H9 (cell line): Measurements from ENCODE around the gene TMPRSS3. TPM values are rescaled to one million over a fixed set of nuclear protein-coding genes. Genes with fewer than 3 reads are reported as not detected.

ENCODE experiments used
- DNase-seq: peaks from one replicate; pipeline ENCODE4 v3.0.0-alpha.2; 2017
- H2AFZ ChIP-seq: one replicate; pipeline ENCODE4 v1.6.1; 2013; ENCODE audit warnings: mild to moderate bottlenecking, low read length, control low read depth, moderate library complexity
- H2AK5ac ChIP-seq: 2 replicates; pipeline ENCODE4 v1.6.1; 2013; ENCODE audit warnings: low read length, control low read depth, mixed read lengths; ENCODE audit not compliant: insufficient read length
- H2BK120ac ChIP-seq: one replicate; pipeline ENCODE4 v1.6.1; 2013; ENCODE audit warnings: low read depth, mild to moderate bottlenecking, low read length, control low read depth, inconsistent platforms; ENCODE audit not compliant: poor library complexity, severe bottlenecking
- H2BK12ac ChIP-seq: 2 replicates; pipeline ENCODE4 v1.6.1; 2013; ENCODE audit warnings: low read length, control low read depth, mixed read lengths, low read depth; ENCODE audit not compliant: insufficient read length
- H2BK15ac ChIP-seq: 2 replicates; pipeline ENCODE4 v1.6.1; 2013; ENCODE audit warnings: low read depth, low read length, control low read depth
- H2BK20ac ChIP-seq: one replicate; pipeline ENCODE4 v1.6.1; 2013; ENCODE audit warnings: low read depth, mild to moderate bottlenecking, low read length, control low read depth, inconsistent platforms; ENCODE audit not compliant: poor library complexity, severe bottlenecking
- H2BK5ac ChIP-seq: 2 replicates; pipeline ENCODE4 v1.6.1; 2013; ENCODE audit warnings: low read length, control low read depth, mixed read lengths; ENCODE audit not compliant: insufficient read length
- H3K14ac ChIP-seq: 2 replicates; pipeline ENCODE4 v1.6.1; 2013; ENCODE audit warnings: low read length, control low read depth; ENCODE audit not compliant: insufficient read depth
- H3K18ac ChIP-seq: 2 replicates; pipeline ENCODE4 v1.6.1; 2013; ENCODE audit warnings: low read depth, mild to moderate bottlenecking, mixed read lengths, low read length, control low read depth; ENCODE audit not compliant: insufficient read length
- H3K23ac ChIP-seq: 2 replicates; pipeline ENCODE4 v1.6.1; 2013; ENCODE audit warnings: low read length, control low read depth, mixed read lengths, low read depth; ENCODE audit not compliant: insufficient read length
- H3K23me2 ChIP-seq: 2 replicates; pipeline ENCODE4 v1.6.1; 2013; ENCODE audit warnings: low read depth, mild to moderate bottlenecking, mixed read lengths, low read length, control low read depth; ENCODE audit not compliant: insufficient read length, poor library complexity, severe bottlenecking
- H3K27ac ChIP-seq: 2 replicates; pipeline ENCODE4 v1.5.1; 2013; ENCODE audit warnings: low read length, control low read depth, mixed read lengths, low read depth; ENCODE audit not compliant: insufficient read length
- H3K27me3 ChIP-seq: 2 replicates; pipeline ENCODE4 v1.6.1; 2013; ENCODE audit warnings: low read length, control low read depth, inconsistent platforms; ENCODE audit not compliant: insufficient read depth
- H3K4ac ChIP-seq: 2 replicates; pipeline ENCODE4 v1.6.1; 2013; ENCODE audit warnings: low read depth, mild to moderate bottlenecking, control low read depth, inconsistent platforms, low read length, moderate library complexity
- H3K4me1 ChIP-seq: 2 replicates; pipeline ENCODE4 v1.6.1; 2013; ENCODE audit warnings: low read length, control low read depth, inconsistent platforms; ENCODE audit not compliant: insufficient read depth
- H3K4me2 ChIP-seq: 2 replicates; pipeline ENCODE4 v1.6.1; 2013; ENCODE audit warnings: low read length, control low read depth, mixed read lengths; ENCODE audit not compliant: insufficient read length, insufficient read depth
- H3K56ac ChIP-seq: 2 replicates; pipeline ENCODE4 v1.6.1; 2013; ENCODE audit warnings: low read depth, mild to moderate bottlenecking, mixed read lengths, low read length, control low read depth; ENCODE audit not compliant: insufficient read length
- H3K79me1 ChIP-seq: 2 replicates; pipeline ENCODE4 v1.6.1; 2013; ENCODE audit warnings: low read depth, mild to moderate bottlenecking, moderate library complexity, low read length, control low read depth, inconsistent platforms; ENCODE audit not compliant: insufficient read depth, poor library complexity, severe bottlenecking
- H3K79me2 ChIP-seq: 2 replicates; pipeline ENCODE4 v1.6.1; 2013; ENCODE audit warnings: low read length, control low read depth, inconsistent platforms; ENCODE audit not compliant: insufficient read depth
- H3K9ac ChIP-seq: 2 replicates; pipeline ENCODE4 v1.6.1; 2013; ENCODE audit warnings: low read length, control low read depth, mixed read lengths; ENCODE audit not compliant: insufficient read length; ENCODE audit errors: extremely low read depth
- H3K9me3 ChIP-seq: one replicate; pipeline ENCODE4 v1.6.1; 2013; ENCODE audit warnings: low read depth, low read length, inconsistent platforms; ENCODE audit not compliant: control insufficient read depth
- H3T11ph ChIP-seq: one replicate; pipeline ENCODE4 v1.6.1; 2013; ENCODE audit warnings: mild to moderate bottlenecking, low read length, control low read depth, inconsistent platforms
- H4K20me1 ChIP-seq: one replicate; pipeline ENCODE4 v1.6.1; 2013; ENCODE audit not compliant: control insufficient read depth, insufficient read length, insufficient read depth
- H4K5ac ChIP-seq: 2 replicates; pipeline ENCODE4 v1.6.1; 2013; ENCODE audit warnings: low read depth, mild to moderate bottlenecking, mixed read lengths, low read length, control low read depth; ENCODE audit not compliant: insufficient read length
- H4K8ac ChIP-seq: replicated peaks from 2 replicates; pipeline ENCODE4 v1.6.1; 2013; ENCODE audit warnings: low read length, control low read depth, mixed read lengths, low read depth; ENCODE audit not compliant: insufficient read length
- H4K91ac ChIP-seq: 2 replicates; pipeline ENCODE4 v1.6.1; 2013; ENCODE audit warnings: low read depth, mild to moderate bottlenecking, moderate library complexity, mixed read lengths, low read length, control low read depth; ENCODE audit not compliant: insufficient read length
- H3K27ac Mint-ChIP-seq, 3 experiments: 2 replicates in 2 of 3; 3 replicates in 1 of 3; pipeline ENCODE4 v1.8.0; 2020 to 2021; ENCODE audit warnings: mixed read lengths in 3 of 3, mild to moderate bottlenecking in 1 of 3, moderate library complexity in 1 of 3
- H3K27me3 Mint-ChIP-seq: 2 replicates; pipeline ENCODE4 v1.8.0; 2021; ENCODE audit warnings: low read depth, mild to moderate bottlenecking, moderate library complexity, mixed read lengths
- H3K36me3 Mint-ChIP-seq, 3 experiments: 2 replicates in 2 of 3; 3 replicates in 1 of 3; pipeline ENCODE4 v1.8.0; 2020 to 2021; ENCODE audit warnings: low read depth in 3 of 3, mixed read lengths in 3 of 3; ENCODE audit not compliant: insufficient read depth in 1 of 3
- H3K4me1 Mint-ChIP-seq, 2 experiments: 2 replicates each; pipeline ENCODE4 v1.8.0; 2020; ENCODE audit warnings: mixed read lengths in 2 of 2
- H3K4me3 Mint-ChIP-seq, 2 experiments: 2 replicates in 1 of 2; 3 replicates in 1 of 2; pipeline ENCODE4 v1.8.0; 2020 to 2021; ENCODE audit warnings: mild to moderate bottlenecking in 2 of 2, mixed read lengths in 2 of 2, moderate library complexity in 1 of 2
- H3K9me3 Mint-ChIP-seq, 2 experiments: 2 replicates in 1 of 2; 3 replicates in 1 of 2; pipeline ENCODE4 v1.8.0; 2020; ENCODE audit warnings: mild to moderate bottlenecking in 2 of 2, mixed read lengths in 2 of 2, moderate library complexity in 1 of 2
- CTCF ChIP-seq: fragments of 200-600 bp; sonication (generic); conservative IDR thresholded peaks from 3 replicates; pipeline ENCODE4 v1.8.0; 2021; ENCODE audit warnings: antibody characterized with exemption, mild to moderate bottlenecking
- WGBS: extraction: QIAGEN DNeasy Blood & Tissue Kit; methylation state at CpG from one replicate; pipeline ENCODE4 v1.1.7; 2013; ENCODE audit warnings: missing lambda C conversion rate, low lambda C conversion rate, mixed read lengths; ENCODE audit not compliant: insufficient read length; ENCODE audit errors: extremely low coverage; 5-methylcytosine and 5-hydroxymethylcytosine counted together
- total RNA-seq: library from RNA; stranded (reverse); gene quantifications from 2 replicates; pipeline ENCODE4 v1.2.1, GENCODE V29; 2021

TMPRSS3 gene
- total RNA-seq, 1 experiment from 2014 or later, result 0.31 TPM

GRCh38 chr21:42435401-42435800 is 39.5 kb upstream of the TMPRSS3 start:
- Histone ChIP-seq H2AK5ac (no peak overlapping the region), H3K14ac (no peak overlapping the region), H3K23me2 (no peaks in the 10 kb centered on the region), H3K9ac (no peak overlapping the region), H3K18ac (no peak overlapping the region), H2AFZ (no peak overlapping the region), H3K79me2 (no peaks in the 10 kb centered on the region), H3K4me1 (no peaks in the 10 kb centered on the region), H2BK120ac (no peak overlapping the region), H2BK15ac (no peak overlapping the region), H3K27ac (no peak overlapping the region), H3K27me3 (no peaks in the 10 kb centered on the region), H2BK5ac (no peak overlapping the region), H4K20me1 (peaks cover 3% of the 10 kb centered on the region), H4K5ac (no peak overlapping the region), H3T11ph (no peak overlapping the region), H3K9me3 (no peaks in the 10 kb centered on the region), H4K91ac (no peak overlapping the region), H3K4me2 (no peak overlapping the region), H3K23ac (no peak overlapping the region), H4K8ac (no peak overlapping the region), H3K4ac (no peak overlapping the region), H2BK20ac (no peak overlapping the region), H3K56ac (no peak overlapping the region), H3K79me1 (no peaks in the 10 kb centered on the region), H2BK12ac (no peak overlapping the region)
- Mint-ChIP-seq H3K27me3 (peaks cover 51% of the 10 kb centered on the region), H3K27ac (no peak overlapping the region), H3K4me1 (no peaks in the 10 kb centered on the region), H3K4me3 (no peak overlapping the region), H3K9me3 (peaks cover 14 to 24% of the 10 kb centered on the region in 2 experiments), H3K36me3 (no peaks in the 10 kb centered on the region)
- WGBS, result no CpG with 5 or more reads among the region's 4 CpGs
- no peak for TF ChIP-seq CTCF
- DNase-seq, result no peak
